Mammary epithelial cell (primary cell): ENCODE data around the gene STAB2.
"Not testable (repeated sequence)": the region's sequence is repeated elsewhere in the genome, so short reads cannot be mapped to it uniquely, and the experiment has no call there.

Source experiments
- CTCF ChIP-seq, 2 donors: IDR thresholded peaks in 1 of 2; conservative IDR thresholded peaks in 1 of 2; 2 replicates each; pipeline ENCODE4 v1.5.1; 2011 to 2012; ENCODE audit warnings: inconsistent platforms in 2 of 2, low read length in 2 of 2, mild to moderate bottlenecking in 2 of 2, control low read depth in 1 of 2, low read depth in 1 of 2; ENCODE audit not compliant: insufficient read depth in 1 of 2; ENCODE audit errors: extremely low read depth in 1 of 2
- EZH2 ChIP-seq: IDR thresholded peaks from 2 replicates; pipeline ENCODE4 v1.6.1; 2012; ENCODE audit warnings: low read length, inconsistent platforms, borderline replicate concordance

- not testable (repeated sequence) for TF ChIP-seq CTCF (conservative IDR thresholded peaks at IDR 0.05 in 1 of 2, IDR thresholded peaks at IDR 0.05 in 1 of 2; ENCODE audit: extremely low read depth in 1 of 2, insufficient read depth in 1 of 2, low read depth in 1 of 2, low read length in 2 of 2); EZH2
Measured at GRCh38 chr12:103809639-103810038, 222.6 kb downstream of the STAB2 start.
